ENCODE results near the gene DEDD2. TPM values are rescaled to one million over a fixed set of nuclear protein-coding genes. Genes with fewer than 3 reads are reported as not detected.

The DEDD2 gene
- polyA plus RNA-seq, 3 donors: 27.9 to 32.9 (median 30.4) TPM

- DNase-seq: no peak
Observed at GRCh38 chr19:42175952-42176648, 41.4 kb downstream of the DEDD2 start.

- no peak for DNase-seq
Observed at GRCh38 chr19:42174958-42175734, 42.3 kb downstream of the DEDD2 start.

- no peak for DNase-seq
Observed at GRCh38 chr19:42174188-42174587, 43.3 kb downstream of the DEDD2 start.

DNA sequence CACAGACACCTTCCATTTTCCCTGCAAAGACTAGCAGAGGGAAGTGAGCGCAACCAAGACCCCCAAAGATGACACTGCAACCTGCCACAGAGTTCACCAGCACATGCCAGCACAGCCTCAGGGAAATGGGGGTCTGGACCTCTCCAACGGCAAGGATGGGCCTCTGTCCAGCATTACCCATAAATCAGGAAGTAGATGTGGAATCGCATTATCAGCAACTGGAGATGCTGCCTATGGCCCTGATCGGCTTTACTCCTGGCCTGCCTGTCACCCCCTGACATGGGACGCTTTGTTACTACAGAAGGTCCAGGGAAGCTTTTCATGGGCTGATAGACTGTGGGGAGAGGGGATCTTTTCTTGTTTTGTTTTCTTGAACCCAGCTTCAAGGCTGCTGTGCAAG lies 43.8 kb downstream of the DEDD2 start:
- DNase-seq: no peak

- DNase-seq: no peak
Observed at GRCh38 chr19:42172261-42172660, 45.2 kb downstream of the DEDD2 start.

GRCh38 chr19:42170715-42171114 lies 46.8 kb downstream of the DEDD2 start:
- no peak for DNase-seq

GRCh38 chr19:42169486-42170413 lies 47.7 kb downstream of the DEDD2 start:
- no peak for DNase-seq

GRCh38 chr19:42168206-42168605 lies 49.3 kb downstream of the DEDD2 start:
- DNase-seq: no peak

DNA sequence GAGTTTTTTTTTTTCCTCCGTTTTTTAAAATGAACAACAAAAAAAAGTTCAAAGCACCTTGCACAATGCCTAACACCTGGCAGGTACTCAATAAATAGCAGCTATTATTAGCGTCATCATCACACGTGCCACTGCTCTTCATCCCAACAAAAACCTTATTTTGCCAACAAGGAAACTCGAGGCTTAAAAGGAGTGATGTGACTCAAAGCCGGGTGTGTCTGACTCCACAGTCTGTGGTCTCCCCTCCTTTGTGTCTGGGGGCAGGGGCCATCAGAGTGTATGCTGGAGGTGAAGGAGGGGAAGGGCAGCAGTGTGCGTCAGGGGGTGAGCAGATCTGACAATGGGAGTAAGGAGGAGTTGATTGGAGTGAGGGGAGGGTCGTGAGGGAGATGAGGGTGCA lies 51.2 kb downstream of the DEDD2 start:
- no peak for DNase-seq

GRCh38 chr19:42165146-42165545 lies 52.3 kb downstream of the DEDD2 start:
- DNase-seq: no peak

DNA sequence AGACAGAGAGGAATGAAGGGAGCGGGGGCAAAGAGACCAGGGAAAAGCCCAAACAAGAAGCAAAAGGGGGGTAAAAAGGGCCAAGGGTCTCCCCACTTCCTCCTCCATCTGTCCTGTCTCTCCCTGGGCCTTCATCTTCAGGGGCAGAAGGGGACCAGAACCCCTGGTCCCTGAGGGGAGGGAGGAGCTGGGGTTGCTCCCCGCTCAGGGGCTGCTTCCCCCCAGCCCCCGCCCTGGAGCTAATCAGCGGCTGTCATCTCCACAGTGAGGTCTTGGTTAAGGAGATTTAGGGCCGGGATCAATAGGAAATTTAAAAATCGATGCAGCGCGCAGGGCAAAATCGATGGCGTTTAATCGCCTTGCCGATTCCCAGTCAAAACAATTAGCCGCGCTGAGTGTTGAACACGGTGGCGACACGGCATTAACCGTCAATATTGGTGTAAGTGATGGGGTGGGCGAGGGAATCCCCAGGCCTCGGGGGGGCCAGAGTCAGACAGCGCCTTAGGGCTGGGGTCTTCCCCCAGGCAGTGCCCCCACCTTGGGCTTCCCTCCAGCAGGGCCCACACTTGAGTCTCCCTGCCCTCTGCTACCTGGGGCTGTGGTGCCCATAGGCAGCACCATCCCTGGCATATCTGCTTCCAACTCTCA lies 55.7 kb downstream of the DEDD2 start:
- no peak for DNase-seq

GRCh38 chr19:42159942-42160341 lies 57.5 kb downstream of the DEDD2 start:
- DNase-seq: no peak

DNA sequence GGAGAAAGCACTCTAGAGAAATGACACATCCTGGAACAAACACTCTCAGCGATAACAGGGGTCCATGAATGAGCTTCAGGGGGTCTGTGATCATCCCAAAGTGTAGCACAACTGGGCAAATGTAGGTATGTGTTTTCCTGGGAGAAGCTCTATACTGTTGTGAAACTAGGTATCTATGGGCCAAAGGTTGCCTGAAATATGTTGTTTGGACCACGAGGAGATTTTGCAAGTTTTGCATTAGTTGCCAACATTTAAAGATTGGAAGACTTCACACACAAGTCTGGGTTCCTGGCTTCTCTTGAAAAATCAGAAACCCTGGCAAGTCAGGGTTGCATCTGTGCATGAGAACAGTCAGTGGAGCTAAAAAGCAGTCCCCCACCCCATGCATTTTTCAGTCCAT lies 58.6 kb downstream of the DEDD2 start:
- no peak for DNase-seq

- DNase-seq: no peak
Observed at GRCh38 chr19:42156571-42156970, 60.9 kb downstream of the DEDD2 start.

GRCh38 chr19:42155796-42156195 lies 61.7 kb downstream of the DEDD2 start:
- DNase-seq: no peak

DNA sequence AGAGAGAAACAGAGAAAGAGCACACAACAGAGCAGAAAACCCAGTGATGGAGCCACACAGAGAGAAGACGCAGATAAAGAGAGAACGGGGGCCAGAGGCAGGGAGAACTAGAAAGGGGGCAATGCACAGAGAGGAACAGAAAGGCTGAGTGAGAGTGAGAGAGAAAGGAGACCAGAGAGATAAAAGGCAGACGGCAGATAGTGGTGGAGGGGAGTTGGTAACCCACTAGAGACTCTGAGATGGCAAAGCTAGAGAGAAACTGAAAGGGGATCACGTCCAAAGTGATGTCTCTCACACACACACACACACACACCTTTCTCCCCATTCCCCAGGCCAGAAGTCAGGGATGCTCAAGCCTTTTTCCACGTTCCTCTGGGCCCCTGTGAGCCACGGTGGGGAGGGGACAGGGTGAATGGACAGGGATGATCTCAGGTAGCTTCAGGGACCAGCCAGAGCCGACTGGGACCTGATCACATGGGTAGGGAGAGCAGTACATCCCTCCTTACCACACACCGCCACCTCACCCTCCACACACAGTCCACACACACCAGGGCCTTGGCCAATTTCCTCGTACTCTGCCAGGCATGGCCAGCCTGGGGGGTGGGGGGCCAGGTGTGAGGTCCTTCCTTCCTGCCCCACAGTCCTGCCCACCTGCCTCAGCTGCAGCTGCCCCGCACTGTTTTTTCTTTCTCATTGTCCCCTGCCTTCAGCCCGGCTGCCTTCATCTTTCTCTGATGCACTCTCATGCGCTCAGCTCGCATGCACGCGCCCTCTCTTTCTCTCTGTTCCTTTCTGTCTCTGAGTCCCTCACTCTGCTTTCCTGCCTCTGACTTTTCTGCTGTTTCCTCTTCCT lies 62.8 kb downstream of the DEDD2 start:
- no peak for DNase-seq

GRCh38 chr19:42153672-42154433 lies 63.6 kb downstream of the DEDD2 start:
- no peak for DNase-seq

- no peak for DNase-seq
Observed at GRCh38 chr19:42152910-42153671, 64.4 kb downstream of the DEDD2 start.
